ENCODE data around the gene B4GALT3. TPM values are rescaled to one million over a fixed set of nuclear protein-coding genes. Genes with fewer than 3 reads are reported as not detected.

B4GALT3 gene
- total and polyA plus RNA-seq, 12 donors = 21.9 to 38.8 (median 29.8) TPM

GRCh38 chr1:161185282-161185682, 8.0 kb upstream of the B4GALT3 start:
- Histone ChIP-seq H3K36me3 (replicated peaks in 1 of 2) (no peaks in the 10 kb centered on the region), H3K4me1 (replicated peaks in 1 of 2) (peaks cover 0 to 12% of the 10 kb centered on the region in 2 donors), H3K27ac (peak overlapping the region in 3 of 5 donors; percentile 19 to 88 (median 84)), H3K9me3 (replicated peaks in 1 of 3) (no peaks in the 10 kb centered on the region), H3K4me3 (no peak overlapping the region), H3K27me3 (no peaks in the 10 kb centered on the region)
- WGBS, 4 donors = 13 to 25% (median 21%) methylated on average over 3 of the region's 3 CpGs
- DNase-seq = peak; percentile 64 to 93 (median 82)
- intact Hi-C loops (cut with DNase I) = no loop called here
- TF ChIP-seq CTCF (IDR thresholded peaks at IDR 0.05) (no peak), POLR2A (IDR thresholded peaks at IDR 0.05) (no peak)

GRCh38 chr1:161182214-161182613, 4.9 kb upstream of the B4GALT3 start:
- WGBS, 4 donors = 79 to 93% (median 93%) methylated on average over 1 of the region's 1 CpG; no CpG with 5 or more reads in 1 of the 4 donors
- Histone ChIP-seq H3K4me3 (no peak overlapping the region), H3K36me3 (replicated peaks in 1 of 2) (no peaks in the 10 kb centered on the region), H3K4me1 (replicated peaks in 1 of 2) (peaks cover 0 to 19% of the 10 kb centered on the region in 2 donors), H3K27me3 (no peaks in the 10 kb centered on the region), H3K9me3 (replicated peaks in 1 of 3) (no peaks in the 10 kb centered on the region), H3K27ac (no peak overlapping the region)
- DNase-seq = no peak
- TF ChIP-seq CTCF (IDR thresholded peaks at IDR 0.05) = no peak
- TF ChIP-seq POLR2A (IDR thresholded peaks at IDR 0.05) = no peak
- intact Hi-C loops (cut with DNase I) = no loop called here

- no peak overlapping the region for H3K27ac ChIP-seq
- peak in 4 of 6 experiments; percentile 20 to 39 (median 34) for TF ChIP-seq CTCF (IDR thresholded peaks at IDR 0.05)
- TF ChIP-seq POLR2A (IDR thresholded peaks at IDR 0.05) = no peak
- H3K4me1 ChIP-seq (replicated peaks in 1 of 2) = peaks cover 6 to 23% of the 10 kb centered on the region in 2 donors
- DNase-seq = no peak
- H3K27me3 ChIP-seq = no peaks in the 10 kb centered on the region
- 62 to 78% (median 65%) methylated on average over 1 of the region's 1 CpG for WGBS, 4 donors
- no peak overlapping the region for H3K4me3 ChIP-seq
- peaks cover 0 to under 1% of the 10 kb centered on the region in 2 donors for H3K36me3 ChIP-seq (replicated peaks in 1 of 2)
- no peaks in the 10 kb centered on the region for H3K9me3 ChIP-seq (replicated peaks in 1 of 3)
- intact Hi-C loops (cut with DNase I) = no loop called here
Measured at GRCh38 chr1:161180639-161181038, 3.3 kb upstream of the B4GALT3 start.

- TF ChIP-seq POLR2A (IDR thresholded peaks at IDR 0.05) (no peak), CTCF (IDR thresholded peaks at IDR 0.05) (no peak)
- DNase-seq = no peak
- no peak overlapping the region for H3K27ac ChIP-seq
- H3K27me3 ChIP-seq = no peaks in the 10 kb centered on the region
- 83 to 94% (median 89%) methylated on average over 3 of the region's 3 CpGs for WGBS, 4 donors
- H3K9me3 ChIP-seq (replicated peaks in 1 of 3) = no peaks in the 10 kb centered on the region
- peaks cover 0 to 10% of the 10 kb centered on the region in 2 donors for H3K36me3 ChIP-seq (replicated peaks in 1 of 2)
- H3K4me3 ChIP-seq = no peak overlapping the region
- intact Hi-C loops (cut with DNase I) = no loop called here
- peaks cover 6 to 22% of the 10 kb centered on the region in 2 donors for H3K4me1 ChIP-seq (replicated peaks in 1 of 2)
Measured at GRCh38 chr1:161179698-161180097, 2.4 kb upstream of the B4GALT3 start.
